K562 (cell line): ENCODE measurements around the gene PPP6R1. TPM values are rescaled to one million over a fixed set of nuclear protein-coding genes. Genes with fewer than 3 reads are reported as not detected.

Source experiments
- MNT ChIP-seq, 2 experiments: fragments of 450-650 bp; conservative IDR thresholded peaks; 2 replicates each; pipeline ENCODE4 v1.6.1; 2017; ENCODE audit warnings: mild to moderate bottlenecking in 2 of 2, moderate library complexity in 2 of 2
- SFPQ ChIP-seq: fragments of 200-400 bp; formaldehyde crosslinking; IDR thresholded peaks from 2 replicates; pipeline ENCODE4 v1.6.1; 2017; ENCODE audit warnings: mild to moderate bottlenecking, low read depth, low read length, moderate library complexity
- SIX5 ChIP-seq, 2 experiments: IDR thresholded peaks; 2 replicates each; pipeline ENCODE4 v1.6.1; 2011; ENCODE audit warnings: low read length in 2 of 2, borderline replicate concordance in 1 of 2, low read depth in 1 of 2, mild to moderate bottlenecking in 1 of 2, moderate library complexity in 1 of 2; ENCODE audit not compliant: insufficient read depth in 1 of 2
- SMAD2 ChIP-seq: fragments of 150-350 bp; IDR thresholded peaks from 2 replicates; pipeline ENCODE4 v1.6.1; 2014; ENCODE audit warnings: low read depth, mild to moderate bottlenecking, low read length
- TARDBP ChIP-seq: fragments of 450-650 bp; IDR thresholded peaks from 2 replicates; pipeline ENCODE4 v1.6.1; 2016
- WHSC1 ChIP-seq: IDR thresholded peaks from one replicate; pipeline ENCODE4 v1.6.1; 2012; ENCODE audit warnings: low read length, control low read depth, inconsistent platforms
- ZBTB7A ChIP-seq: IDR thresholded peaks from 2 replicates; pipeline ENCODE4 v1.6.1; 2011; ENCODE audit warnings: low read depth, mild to moderate bottlenecking, low read length, moderate library complexity, borderline replicate concordance; ENCODE audit not compliant: control insufficient read depth
- ZNF740 ChIP-seq, 3 experiments: fragments of 200-800 bp in 1 of 3; sonication (Bioruptor generic) in 1 of 3; sonication (generic) in 1 of 3; formaldehyde crosslinking in 1 of 3; IDR thresholded peaks; 2 replicates each; pipeline versions ENCODE4 v1.6.1 to v1.8.0; 2016 to 2022; ENCODE audit warnings: mild to moderate bottlenecking in 2 of 3, missing compliant biosample characterization in 2 of 3, missing genetic modification characterization in 2 of 3, missing genetic modification reagents in 1 of 3
- polyA plus RNA-seq, 8 experiments: library from polyadenylated mRNA; depleted of rRNA in 4 of 8; stranded (reverse) in 5 of 8; unstranded in 3 of 8; fragments of >200 nt; fragmentation: Nextera tagmentation in 2 of 8; fragmentation: Illumina TruSeq in 1 of 8; extraction: Ambion mirVana in 2 of 8; extraction: Trizol in 1 of 8; gene quantifications; 2 replicates each; pipeline versions ENCODE4 v1.2.1 to v1.2.3, GENCODE V29; 2011 to 2014; ENCODE audit warnings: inconsistent platforms in 1 of 8, missing spikeins in 1 of 8
- total RNA-seq, 7 experiments: library from RNA; depleted of rRNA in 6 of 7; stranded (reverse); fragments of >200 nt in 6 of 7; fragmentation: Illumina TruSeq in 2 of 7; extraction: Trizol in 2 of 7; gene quantifications; 2 replicates each; pipeline versions ENCODE4 v1.2.1 to v1.2.3, GENCODE V29; 2011 to 2021; ENCODE audit warnings: low replicate concordance in 1 of 7
- TF ChIP-seq, protein P1 (sequence below): sonication (generic); formaldehyde crosslinking; IDR thresholded peaks from 2 replicates; pipeline ENCODE4 v1.8.1; 2023; ENCODE audit warnings: mild to moderate bottlenecking, missing genetic modification reagents
- TF ChIP-seq, protein P2 (sequence below): fragments of 200-800 bp; sonication (Bioruptor generic); IDR thresholded peaks from 2 replicates; pipeline ENCODE4 v1.6.1; 2017; ENCODE audit warnings: missing genetic modification characterization, missing compliant biosample characterization
- TF ChIP-seq, protein P3 (sequence below), 2 experiments: fragments of 450-650 bp in 1 of 2; IDR thresholded peaks; 2 replicates each; pipeline ENCODE4 v1.6.1; 2011 to 2017; ENCODE audit warnings: low read depth in 2 of 2, antibody characterized with exemption in 1 of 2, borderline replicate concordance in 1 of 2, low read length in 1 of 2, mild to moderate bottlenecking in 1 of 2, mixed read lengths in 1 of 2; ENCODE audit not compliant: control insufficient read depth in 1 of 2

The PPP6R1 gene
- total and polyA plus RNA-seq, 9 of the 15 experiments (the other 6 are each of a cell fraction or from before 2014, with no cell fraction given) = 0.48 to 135 (median 37.2) TPM

GRCh38 chr19:55301459-55302317 is 42.9 kb upstream of the PPP6R1 start (continued):
- TF ChIP-seq, protein P1, sequence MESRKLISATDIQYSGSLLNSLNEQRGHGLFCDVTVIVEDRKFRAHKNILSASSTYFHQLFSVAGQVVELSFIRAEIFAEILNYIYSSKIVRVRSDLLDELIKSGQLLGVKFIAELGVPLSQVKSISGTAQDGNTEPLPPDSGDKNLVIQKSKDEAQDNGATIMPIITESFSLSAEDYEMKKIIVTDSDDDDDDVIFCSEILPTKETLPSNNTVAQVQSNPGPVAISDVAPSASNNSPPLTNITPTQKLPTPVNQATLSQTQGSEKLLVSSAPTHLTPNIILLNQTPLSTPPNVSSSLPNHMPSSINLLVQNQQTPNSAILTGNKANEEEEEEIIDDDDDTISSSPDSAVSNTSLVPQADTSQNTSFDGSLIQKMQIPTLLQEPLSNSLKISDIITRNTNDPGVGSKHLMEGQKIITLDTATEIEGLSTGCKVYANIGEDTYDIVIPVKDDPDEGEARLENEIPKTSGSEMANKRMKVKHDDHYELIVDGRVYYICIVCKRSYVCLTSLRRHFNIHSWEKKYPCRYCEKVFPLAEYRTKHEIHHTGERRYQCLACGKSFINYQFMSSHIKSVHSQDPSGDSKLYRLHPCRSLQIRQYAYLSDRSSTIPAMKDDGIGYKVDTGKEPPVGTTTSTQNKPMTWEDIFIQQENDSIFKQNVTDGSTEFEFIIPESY = peak; percentile 52; the same call in 1 of the 2 replicates
- TF ChIP-seq, protein P2, sequence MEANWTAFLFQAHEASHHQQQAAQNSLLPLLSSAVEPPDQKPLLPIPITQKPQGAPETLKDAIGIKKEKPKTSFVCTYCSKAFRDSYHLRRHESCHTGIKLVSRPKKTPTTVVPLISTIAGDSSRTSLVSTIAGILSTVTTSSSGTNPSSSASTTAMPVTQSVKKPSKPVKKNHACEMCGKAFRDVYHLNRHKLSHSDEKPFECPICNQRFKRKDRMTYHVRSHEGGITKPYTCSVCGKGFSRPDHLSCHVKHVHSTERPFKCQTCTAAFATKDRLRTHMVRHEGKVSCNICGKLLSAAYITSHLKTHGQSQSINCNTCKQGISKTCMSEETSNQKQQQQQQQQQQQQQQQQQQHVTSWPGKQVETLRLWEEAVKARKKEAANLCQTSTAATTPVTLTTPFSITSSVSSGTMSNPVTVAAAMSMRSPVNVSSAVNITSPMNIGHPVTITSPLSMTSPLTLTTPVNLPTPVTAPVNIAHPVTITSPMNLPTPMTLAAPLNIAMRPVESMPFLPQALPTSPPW (CRISPR knock-in tag) = peak; percentile 74
- peak; percentile 94 for TF ChIP-seq ZBTB7A
- 0 out of 4 replicates have a peak, but pooled peaks of 1 of the 2 experiments have one; percentile 44 for TF ChIP-seq MNT (conservative IDR thresholded peaks at IDR 0.05)
- no peak for TF ChIP-seq SMAD2
- TF ChIP-seq SFPQ = no peak
- 0 out of 4 replicates have a peak, but pooled peaks of 1 of the 2 experiments have one; percentile 8 for TF ChIP-seq SIX5 (IDR thresholded peaks at IDR 0.05; ENCODE audit: borderline replicate concordance in 1 of 2, insufficient read depth in 1 of 2, low read depth in 1 of 2, low read length in 2 of 2)
- TF ChIP-seq, protein P3, sequence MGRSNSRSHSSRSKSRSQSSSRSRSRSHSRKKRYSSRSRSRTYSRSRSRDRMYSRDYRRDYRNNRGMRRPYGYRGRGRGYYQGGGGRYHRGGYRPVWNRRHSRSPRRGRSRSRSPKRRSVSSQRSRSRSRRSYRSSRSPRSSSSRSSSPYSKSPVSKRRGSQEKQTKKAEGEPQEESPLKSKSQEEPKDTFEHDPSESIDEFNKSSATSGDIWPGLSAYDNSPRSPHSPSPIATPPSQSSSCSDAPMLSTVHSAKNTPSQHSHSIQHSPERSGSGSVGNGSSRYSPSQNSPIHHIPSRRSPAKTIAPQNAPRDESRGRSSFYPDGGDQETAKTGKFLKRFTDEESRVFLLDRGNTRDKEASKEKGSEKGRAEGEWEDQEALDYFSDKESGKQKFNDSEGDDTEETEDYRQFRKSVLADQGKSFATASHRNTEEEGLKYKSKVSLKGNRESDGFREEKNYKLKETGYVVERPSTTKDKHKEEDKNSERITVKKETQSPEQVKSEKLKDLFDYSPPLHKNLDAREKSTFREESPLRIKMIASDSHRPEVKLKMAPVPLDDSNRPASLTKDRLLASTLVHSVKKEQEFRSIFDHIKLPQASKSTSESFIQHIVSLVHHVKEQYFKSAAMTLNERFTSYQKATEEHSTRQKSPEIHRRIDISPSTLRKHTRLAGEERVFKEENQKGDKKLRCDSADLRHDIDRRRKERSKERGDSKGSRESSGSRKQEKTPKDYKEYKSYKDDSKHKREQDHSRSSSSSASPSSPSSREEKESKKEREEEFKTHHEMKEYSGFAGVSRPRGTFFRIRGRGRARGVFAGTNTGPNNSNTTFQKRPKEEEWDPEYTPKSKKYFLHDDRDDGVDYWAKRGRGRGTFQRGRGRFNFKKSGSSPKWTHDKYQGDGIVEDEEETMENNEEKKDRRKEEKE (IDR thresholded peaks at IDR 0.05; ENCODE audit: borderline replicate concordance in 1 of 2, control insufficient read depth in 1 of 2, low read depth in 2 of 2, low read length in 1 of 2) = no peak
- no peak for TF ChIP-seq TARDBP
- TF ChIP-seq WHSC1 = no peak
- TF ChIP-seq ZNF740 (CRISPR knock-in tag; IDR thresholded peaks at IDR 0.05) = no peak
- 0 out of 4 replicates have a peak, but pooled peaks of 1 of the 2 experiments have one; percentile 55 for TF ChIP-seq ZNF740 (tag; IDR thresholded peaks at IDR 0.05)
